H9 (cell line): Measurements from ENCODE around the gene KLKB1. TPM values are rescaled to one million over a fixed set of nuclear protein-coding genes. Genes with fewer than 3 reads are reported as not detected.
A peak's percentile ranks its signal among the peaks of the same experiment; 100 is the strongest.

Experiments
- DNase-seq: peaks from one replicate; pipeline ENCODE4 v3.0.0-alpha.2; 2017
- H2AFZ ChIP-seq: one replicate; pipeline ENCODE4 v1.6.1; 2013; ENCODE audit warnings: mild to moderate bottlenecking, low read length, control low read depth, moderate library complexity
- H2AK5ac ChIP-seq: 2 replicates; pipeline ENCODE4 v1.6.1; 2013; ENCODE audit warnings: low read length, control low read depth, mixed read lengths; ENCODE audit not compliant: insufficient read length
- H2BK120ac ChIP-seq: one replicate; pipeline ENCODE4 v1.6.1; 2013; ENCODE audit warnings: low read depth, mild to moderate bottlenecking, low read length, control low read depth, inconsistent platforms; ENCODE audit not compliant: poor library complexity, severe bottlenecking
- H2BK12ac ChIP-seq: 2 replicates; pipeline ENCODE4 v1.6.1; 2013; ENCODE audit warnings: low read length, control low read depth, mixed read lengths, low read depth; ENCODE audit not compliant: insufficient read length
- H2BK15ac ChIP-seq: 2 replicates; pipeline ENCODE4 v1.6.1; 2013; ENCODE audit warnings: low read depth, low read length, control low read depth
- H2BK20ac ChIP-seq: one replicate; pipeline ENCODE4 v1.6.1; 2013; ENCODE audit warnings: low read depth, mild to moderate bottlenecking, low read length, control low read depth, inconsistent platforms; ENCODE audit not compliant: poor library complexity, severe bottlenecking
- H2BK5ac ChIP-seq: 2 replicates; pipeline ENCODE4 v1.6.1; 2013; ENCODE audit warnings: low read length, control low read depth, mixed read lengths; ENCODE audit not compliant: insufficient read length
- H3K14ac ChIP-seq: 2 replicates; pipeline ENCODE4 v1.6.1; 2013; ENCODE audit warnings: low read length, control low read depth; ENCODE audit not compliant: insufficient read depth
- H3K18ac ChIP-seq: 2 replicates; pipeline ENCODE4 v1.6.1; 2013; ENCODE audit warnings: low read depth, mild to moderate bottlenecking, mixed read lengths, low read length, control low read depth; ENCODE audit not compliant: insufficient read length
- H3K23ac ChIP-seq: 2 replicates; pipeline ENCODE4 v1.6.1; 2013; ENCODE audit warnings: low read length, control low read depth, mixed read lengths, low read depth; ENCODE audit not compliant: insufficient read length
- H3K23me2 ChIP-seq: 2 replicates; pipeline ENCODE4 v1.6.1; 2013; ENCODE audit warnings: low read depth, mild to moderate bottlenecking, mixed read lengths, low read length, control low read depth; ENCODE audit not compliant: insufficient read length, poor library complexity, severe bottlenecking
- H3K27ac ChIP-seq: 2 replicates; pipeline ENCODE4 v1.5.1; 2013; ENCODE audit warnings: low read length, control low read depth, mixed read lengths, low read depth; ENCODE audit not compliant: insufficient read length
- H3K27me3 ChIP-seq: 2 replicates; pipeline ENCODE4 v1.6.1; 2013; ENCODE audit warnings: low read length, control low read depth, inconsistent platforms; ENCODE audit not compliant: insufficient read depth
- H3K4ac ChIP-seq: 2 replicates; pipeline ENCODE4 v1.6.1; 2013; ENCODE audit warnings: low read depth, mild to moderate bottlenecking, control low read depth, inconsistent platforms, low read length, moderate library complexity
- H3K4me1 ChIP-seq: 2 replicates; pipeline ENCODE4 v1.6.1; 2013; ENCODE audit warnings: low read length, control low read depth, inconsistent platforms; ENCODE audit not compliant: insufficient read depth
- H3K4me2 ChIP-seq: 2 replicates; pipeline ENCODE4 v1.6.1; 2013; ENCODE audit warnings: low read length, control low read depth, mixed read lengths; ENCODE audit not compliant: insufficient read length, insufficient read depth
- H3K56ac ChIP-seq: 2 replicates; pipeline ENCODE4 v1.6.1; 2013; ENCODE audit warnings: low read depth, mild to moderate bottlenecking, mixed read lengths, low read length, control low read depth; ENCODE audit not compliant: insufficient read length
- H3K79me1 ChIP-seq: 2 replicates; pipeline ENCODE4 v1.6.1; 2013; ENCODE audit warnings: low read depth, mild to moderate bottlenecking, moderate library complexity, low read length, control low read depth, inconsistent platforms; ENCODE audit not compliant: insufficient read depth, poor library complexity, severe bottlenecking
- H3K79me2 ChIP-seq: 2 replicates; pipeline ENCODE4 v1.6.1; 2013; ENCODE audit warnings: low read length, control low read depth, inconsistent platforms; ENCODE audit not compliant: insufficient read depth
- H3K9ac ChIP-seq: 2 replicates; pipeline ENCODE4 v1.6.1; 2013; ENCODE audit warnings: low read length, control low read depth, mixed read lengths; ENCODE audit not compliant: insufficient read length; ENCODE audit errors: extremely low read depth
- H3K9me3 ChIP-seq: one replicate; pipeline ENCODE4 v1.6.1; 2013; ENCODE audit warnings: low read depth, low read length, inconsistent platforms; ENCODE audit not compliant: control insufficient read depth
- H3T11ph ChIP-seq: one replicate; pipeline ENCODE4 v1.6.1; 2013; ENCODE audit warnings: mild to moderate bottlenecking, low read length, control low read depth, inconsistent platforms
- H4K20me1 ChIP-seq: one replicate; pipeline ENCODE4 v1.6.1; 2013; ENCODE audit not compliant: control insufficient read depth, insufficient read length, insufficient read depth
- H4K5ac ChIP-seq: 2 replicates; pipeline ENCODE4 v1.6.1; 2013; ENCODE audit warnings: low read depth, mild to moderate bottlenecking, mixed read lengths, low read length, control low read depth; ENCODE audit not compliant: insufficient read length
- H4K8ac ChIP-seq: replicated peaks from 2 replicates; pipeline ENCODE4 v1.6.1; 2013; ENCODE audit warnings: low read length, control low read depth, mixed read lengths, low read depth; ENCODE audit not compliant: insufficient read length
- H4K91ac ChIP-seq: 2 replicates; pipeline ENCODE4 v1.6.1; 2013; ENCODE audit warnings: low read depth, mild to moderate bottlenecking, moderate library complexity, mixed read lengths, low read length, control low read depth; ENCODE audit not compliant: insufficient read length
- H3K27ac Mint-ChIP-seq, 3 experiments: 2 replicates in 2 of 3; 3 replicates in 1 of 3; pipeline ENCODE4 v1.8.0; 2020 to 2021; ENCODE audit warnings: mixed read lengths in 3 of 3, mild to moderate bottlenecking in 1 of 3, moderate library complexity in 1 of 3
- H3K27me3 Mint-ChIP-seq: 2 replicates; pipeline ENCODE4 v1.8.0; 2021; ENCODE audit warnings: low read depth, mild to moderate bottlenecking, moderate library complexity, mixed read lengths
- H3K36me3 Mint-ChIP-seq, 3 experiments: 2 replicates in 2 of 3; 3 replicates in 1 of 3; pipeline ENCODE4 v1.8.0; 2020 to 2021; ENCODE audit warnings: low read depth in 3 of 3, mixed read lengths in 3 of 3; ENCODE audit not compliant: insufficient read depth in 1 of 3
- H3K4me1 Mint-ChIP-seq, 2 experiments: 2 replicates each; pipeline ENCODE4 v1.8.0; 2020; ENCODE audit warnings: mixed read lengths in 2 of 2
- H3K4me3 Mint-ChIP-seq, 2 experiments: 2 replicates in 1 of 2; 3 replicates in 1 of 2; pipeline ENCODE4 v1.8.0; 2020 to 2021; ENCODE audit warnings: mild to moderate bottlenecking in 2 of 2, mixed read lengths in 2 of 2, moderate library complexity in 1 of 2
- H3K9me3 Mint-ChIP-seq, 2 experiments: 2 replicates in 1 of 2; 3 replicates in 1 of 2; pipeline ENCODE4 v1.8.0; 2020; ENCODE audit warnings: mild to moderate bottlenecking in 2 of 2, mixed read lengths in 2 of 2, moderate library complexity in 1 of 2
- CTCF ChIP-seq: fragments of 200-600 bp; sonication (generic); conservative IDR thresholded peaks from 3 replicates; pipeline ENCODE4 v1.8.0; 2021; ENCODE audit warnings: antibody characterized with exemption, mild to moderate bottlenecking
- WGBS: extraction: QIAGEN DNeasy Blood & Tissue Kit; methylation state at CpG from one replicate; pipeline ENCODE4 v1.1.7; 2013; ENCODE audit warnings: missing lambda C conversion rate, low lambda C conversion rate, mixed read lengths; ENCODE audit not compliant: insufficient read length; ENCODE audit errors: extremely low coverage; 5-methylcytosine and 5-hydroxymethylcytosine counted together
- total RNA-seq: library from RNA; stranded (reverse); gene quantifications from 2 replicates; pipeline ENCODE4 v1.2.1, GENCODE V29; 2021

KLKB1 gene
- total RNA-seq, 1 experiment from 2014 or later: 21.8 TPM

GRCh38 chr4:186285147-186285546, 57.8 kb downstream of the KLKB1 start:
- H3K27ac Mint-ChIP-seq: no peak overlapping the region
- no peak overlapping the region for H2BK5ac ChIP-seq
- no peak overlapping the region for H2BK12ac ChIP-seq
- 100% methylated on average over 2 of the region's 12 CpGs for WGBS
- no peaks in the 10 kb centered on the region for H3K27me3 Mint-ChIP-seq
- H4K20me1 ChIP-seq: no peaks in the 10 kb centered on the region
- no peak overlapping the region for H2BK120ac ChIP-seq
- H3K14ac ChIP-seq: no peak overlapping the region; the same call in 1 of the 2 replicates
- H4K5ac ChIP-seq: no peak overlapping the region
- H3K9me3 ChIP-seq: no peaks in the 10 kb centered on the region
- H2BK20ac ChIP-seq: no peak overlapping the region
- no peak overlapping the region for H2BK15ac ChIP-seq
- H3T11ph ChIP-seq: no peak overlapping the region
- H3K27me3 ChIP-seq: no peaks in the 10 kb centered on the region
- no peak overlapping the region for H3K56ac ChIP-seq
- no peak overlapping the region for H3K4me2 ChIP-seq
- no peaks in the 10 kb centered on the region for H3K9me3 Mint-ChIP-seq
- peaks cover 3 to 9% of the 10 kb centered on the region in 2 experiments; a peak in 2 of 4 replicates for H3K4me1 Mint-ChIP-seq
- H3K23ac ChIP-seq: no peak overlapping the region
- H3K4me3 Mint-ChIP-seq: no peak overlapping the region
- H3K79me1 ChIP-seq: no peaks in the 10 kb centered on the region
- no peaks in the 10 kb centered on the region for H3K4me1 ChIP-seq
- H3K4ac ChIP-seq: no peak overlapping the region
- no peak overlapping the region for H2AFZ ChIP-seq
- no peak overlapping the region for H2AK5ac ChIP-seq
- no peaks in the 10 kb centered on the region for H3K23me2 ChIP-seq
- no peak for DNase-seq
- H3K9ac ChIP-seq: no peak overlapping the region
- no peak for TF ChIP-seq CTCF
- no peak overlapping the region for H4K8ac ChIP-seq
- H4K91ac ChIP-seq: no peak overlapping the region
- H3K18ac ChIP-seq: peak overlapping the region; percentile 75
- no peaks in the 10 kb centered on the region for H3K79me2 ChIP-seq
- H3K36me3 Mint-ChIP-seq: no peaks in the 10 kb centered on the region
- no peak overlapping the region for H3K27ac ChIP-seq
